Loucy (cell line): ENCODE measurements around the gene DAPK1.

Experiments used
- H2AFZ ChIP-seq: fragments of 200-600 bp; sonication (generic); 2 replicates; pipeline ENCODE4 v1.6.0; 2016; ENCODE audit warnings: antibody characterized with exemption, mild to moderate bottlenecking, low read length, moderate library complexity
- H3F3A ChIP-seq: fragments of 200-600 bp; 2 replicates; pipeline ENCODE4 v1.6.0; 2016; ENCODE audit warnings: antibody characterized with exemption, low read depth, mild to moderate bottlenecking
- H3K27me3 ChIP-seq: fragments of 200-600 bp; sonication (generic); 2 replicates; pipeline ENCODE4 v1.6.1; 2014; ENCODE audit warnings: low read length, mild to moderate bottlenecking; ENCODE audit not compliant: insufficient read depth, poor library complexity, severe bottlenecking
- H3K36me3 ChIP-seq: fragments of 200-600 bp; sonication (generic); 2 replicates; pipeline ENCODE4 v1.6.1; 2016; ENCODE audit warnings: low read length; ENCODE audit not compliant: insufficient read depth
- H3K4me1 ChIP-seq: fragments of 200-600 bp; sonication (generic); 2 replicates; pipeline ENCODE4 v1.5.1; 2014; ENCODE audit warnings: low read length, mild to moderate bottlenecking; ENCODE audit not compliant: insufficient read depth, poor library complexity, severe bottlenecking
- H3K4me2 ChIP-seq: fragments of 200-600 bp; sonication (generic); 2 replicates; pipeline ENCODE4 v1.6.0; 2014; ENCODE audit warnings: antibody characterized with exemption, low read length, low read depth, mild to moderate bottlenecking; ENCODE audit not compliant: poor library complexity, severe bottlenecking
- H3K4me3 ChIP-seq: fragments of 200-600 bp; sonication (generic); 2 replicates; pipeline ENCODE4 v1.5.1; 2014; ENCODE audit warnings: low read length, mild to moderate bottlenecking, mixed read lengths; ENCODE audit not compliant: poor library complexity, severe bottlenecking
- H3K79me2 ChIP-seq: fragments of 200-600 bp; sonication (generic); 2 replicates; pipeline ENCODE4 v1.6.1; 2014; ENCODE audit warnings: low read length; ENCODE audit not compliant: insufficient read depth
- H3K9ac ChIP-seq: fragments of 200-600 bp; sonication (generic); 2 replicates; pipeline ENCODE4 v1.6.0; 2014; ENCODE audit warnings: mild to moderate bottlenecking, low read depth, low read length, moderate library complexity; ENCODE audit not compliant: poor library complexity, severe bottlenecking
- H3K9me2 ChIP-seq: fragments of 200-600 bp; sonication (generic); replicated peaks from 2 replicates; pipeline ENCODE4 v1.6.1; 2016; ENCODE audit warnings: low read depth, low read length, mixed read lengths
- H3K9me3 ChIP-seq: fragments of 200-600 bp; sonication (generic); 2 replicates; pipeline ENCODE4 v1.6.1; 2014; ENCODE audit warnings: mild to moderate bottlenecking, antibody characterized with exemption, low read length, low read depth; ENCODE audit not compliant: insufficient read depth
- H4K20me1 ChIP-seq: fragments of 200-600 bp; sonication (generic); 2 replicates; pipeline ENCODE4 v1.6.0; 2014; ENCODE audit warnings: antibody characterized with exemption, low read length, mild to moderate bottlenecking; ENCODE audit not compliant: insufficient read depth, poor library complexity, severe bottlenecking
- CTCF ChIP-seq: fragments of 200-600 bp; sonication (generic); conservative IDR thresholded peaks from 2 replicates; pipeline ENCODE4 v1.5.1; 2014; ENCODE audit warnings: mild to moderate bottlenecking, antibody characterized with exemption, low read length
- EZH2phosphoT487 ChIP-seq: fragments of 200-600 bp; IDR thresholded peaks from 2 replicates; pipeline ENCODE4 v1.6.1; 2018; ENCODE audit warnings: antibody characterized with exemption, mild to moderate bottlenecking, moderate library complexity, borderline replicate concordance

DAPK1 gene

GRCh38 chr9:87572719-87573118 is 75.1 kb downstream of the DAPK1 start:
- H3K9ac ChIP-seq, result no peak overlapping the region
- no peaks in the 10 kb centered on the region for H3K27me3 ChIP-seq
- no peaks in the 10 kb centered on the region for H3K9me3 ChIP-seq
- TF ChIP-seq EZH2phosphoT487 (no peak), CTCF (no peak)
- no peak overlapping the region for H3K4me3 ChIP-seq
- H4K20me1 ChIP-seq, result no peaks in the 10 kb centered on the region
- H2AFZ ChIP-seq, result no peak overlapping the region
- H3F3A ChIP-seq, result no peaks in the 10 kb centered on the region
- no peaks in the 10 kb centered on the region for H3K79me2 ChIP-seq
- H3K4me2 ChIP-seq, result no peak overlapping the region
- no peaks in the 10 kb centered on the region for H3K4me1 ChIP-seq
- no peaks in the 10 kb centered on the region for H3K9me2 ChIP-seq
- H3K36me3 ChIP-seq, result no peaks in the 10 kb centered on the region

- H3K4me3 ChIP-seq, result no peak overlapping the region
- TF ChIP-seq CTCF, result no peak
- TF ChIP-seq EZH2phosphoT487, result no peak
- no peaks in the 10 kb centered on the region for H3K4me1 ChIP-seq
- no peak overlapping the region for H3K9ac ChIP-seq
- H3K9me2 ChIP-seq, result no peaks in the 10 kb centered on the region
- H3K36me3 ChIP-seq, result no peaks in the 10 kb centered on the region
- no peaks in the 10 kb centered on the region for H3F3A ChIP-seq
- no peaks in the 10 kb centered on the region for H4K20me1 ChIP-seq
- H3K9me3 ChIP-seq, result no peaks in the 10 kb centered on the region
- no peaks in the 10 kb centered on the region for H3K27me3 ChIP-seq
- no peak overlapping the region for H3K4me2 ChIP-seq
- H3K79me2 ChIP-seq, result no peaks in the 10 kb centered on the region
- no peak overlapping the region for H2AFZ ChIP-seq
These were observed 76.2 kb downstream of the DAPK1 start for GRCh38 chr9:87573841-87574342.

- Histone ChIP-seq H2AFZ (no peak overlapping the region), H3F3A (no peaks in the 10 kb centered on the region), H3K9me3 (no peaks in the 10 kb centered on the region), H3K27me3 (no peaks in the 10 kb centered on the region), H3K4me1 (no peaks in the 10 kb centered on the region), H3K4me3 (no peak overlapping the region), H3K79me2 (no peaks in the 10 kb centered on the region), H3K4me2 (no peak overlapping the region), H3K9me2 (no peaks in the 10 kb centered on the region), H3K36me3 (no peaks in the 10 kb centered on the region), H3K9ac (no peak overlapping the region), H4K20me1 (no peaks in the 10 kb centered on the region)
- TF ChIP-seq EZH2phosphoT487 (no peak), CTCF (no peak)
These were observed 80.1 kb downstream of the DAPK1 start for GRCh38 chr9:87577746-87578145.
